GM12872 (cell line): ENCODE data around the gene DMRTA2.

Source experiments
- CTCF ChIP-seq: IDR thresholded peaks from 3 replicates; pipeline ENCODE4 v1.5.1; 2011; ENCODE audit warnings: low read depth, mild to moderate bottlenecking, low read length, moderate library complexity; ENCODE audit not compliant: insufficient read depth

Gene DMRTA2

GRCh38 chr1:50422946-50423669 is at the start of gene DMRTA2:
TSS of gene DMRTA2 (minus strand) at chr1:50423443. CDS start at chr1:50421536, 1,907 bp downstream.
- no peak for TF ChIP-seq CTCF

GRCh38 chr1:50471967-50472366 is 48.7 kb upstream of the DMRTA2 start:
- TF ChIP-seq CTCF = no peak

- TF ChIP-seq CTCF = no peak
These were observed 39.7 kb upstream of the DMRTA2 start for GRCh38 chr1:50462964-50463363.

- no peak for TF ChIP-seq CTCF
These were observed 35.3 kb upstream of the DMRTA2 start for GRCh38 chr1:50458507-50458906.

GRCh38 chr1:50454911-50455310 is 31.7 kb upstream of the DMRTA2 start:
- no peak for TF ChIP-seq CTCF

- no peak for TF ChIP-seq CTCF
These were observed 30.0 kb upstream of the DMRTA2 start for GRCh38 chr1:50453266-50453665.

- no peak for TF ChIP-seq CTCF
These were observed 29.5 kb upstream of the DMRTA2 start for GRCh38 chr1:50452700-50453099.
